HCT116 (cell line): ENCODE results near the gene KRTAP5-2. TPM values are rescaled to one million over a fixed set of nuclear protein-coding genes. Genes with fewer than 3 reads are reported as not detected.
A peak's percentile ranks its signal among the peaks of the same experiment; 100 is the strongest.

Source experiments
- ATAC-seq: fragments of 200-7000 bp; cut with Tn5 transposase; 2 replicates; pipeline ENCODE4 v1.9.1; 2020; ENCODE audit warnings: mild to moderate bottlenecking, moderate library complexity
- BruUV-seq: library from RNA; stranded (reverse); fragments of 400-500 nt; replicated peaks from 2 replicates; lab custom pipeline; 2021; lab: Mats Ljungman, UMichigan
- CTCF ChIA-PET: fragments of 300-600 bp; sonication (Branson Sonifier 250); formaldehyde crosslinking; loops from one replicate; lab custom pipeline; 2021; ENCODE audit warnings: antibody characterized with exemption; lab: Charles Lee
- POLR2A ChIA-PET: fragments of 300-600, 350-600 bp; sonication (Branson Sonifier 250); formaldehyde crosslinking; loops from one replicate; lab custom pipeline; 2021; ENCODE audit warnings: antibody characterized with exemption; lab: Charles Lee
- RAD21 ChIA-PET, 2 experiments: fragments of 300-600 bp; sonication (Branson Sonifier 250); formaldehyde crosslinking; loops; one replicate each; lab custom pipeline; 2023; ENCODE audit warnings: low total read pairs in 2 of 2; ENCODE audit not compliant: uncharacterized antibody in 2 of 2, unreplicated experiment in 2 of 2, low non-redundant PET in 1 of 2; lab: Charles Lee
- DNase-seq: peaks from one replicate; pipeline ENCODE4 v3.0.0-alpha.2; 2010; ENCODE audit warnings: low read depth, low spot score
- H2AFZ ChIP-seq: fragments of 200-600 bp; shearing (Covaris generic), sonication (generic); 2 replicates; pipeline ENCODE4 v1.6.1; 2017; ENCODE audit warnings: low read depth, mixed run types, mixed read lengths, antibody characterized with exemption, low read length; ENCODE audit not compliant: poor library complexity, severe bottlenecking
- H3K27ac ChIP-seq: 2 replicates; pipeline ENCODE4 v1.5.1; 2012; ENCODE audit warnings: low read depth, low read length
- H3K27me3 ChIP-seq: fragments of 200-600 bp; sonication (generic); 2 replicates; pipeline ENCODE4 v1.6.1; 2016; ENCODE audit warnings: mixed run types, low read length, mixed read lengths; ENCODE audit not compliant: insufficient read depth
- H3K36me3 ChIP-seq, 2 experiments: fragments of 200-500 bp in 1 of 2; fragments of 200-600 bp in 1 of 2; sonication (Bioruptor generic) in 1 of 2; sonication (generic) in 1 of 2; 2 replicates each; pipeline versions ENCODE4 v1.5.1 to v1.6.1; 2014 to 2016; ENCODE audit warnings: low read length in 2 of 2, inconsistent platforms in 1 of 2, mixed read lengths in 1 of 2, mixed run types in 1 of 2; ENCODE audit not compliant: insufficient read depth in 2 of 2, control insufficient read depth in 1 of 2
- H3K4me1 ChIP-seq, 2 experiments: fragments of 200-600 bp in 1 of 2; sonication (generic) in 1 of 2; 2 replicates each; pipeline versions ENCODE4 v1.5.1 to v1.6.1; 2012 to 2017; ENCODE audit warnings: low read length in 2 of 2, inconsistent platforms in 1 of 2, mild to moderate bottlenecking in 1 of 2, mixed read lengths in 1 of 2, mixed run types in 1 of 2, moderate library complexity in 1 of 2; ENCODE audit not compliant: insufficient read depth in 2 of 2, control insufficient read depth in 1 of 2
- H3K4me2 ChIP-seq: fragments of 200-600 bp; sonication (generic); 2 replicates; pipeline ENCODE4 v1.6.1; 2017; ENCODE audit warnings: mixed run types, low read length, mixed read lengths
- H3K4me3 ChIP-seq, 2 experiments: fragments of 200-600 bp in 1 of 2; sonication (generic) in 1 of 2; replicated peaks in 1 of 2; 2 replicates each; pipeline ENCODE4 v1.5.1; 2011 to 2016; ENCODE audit warnings: low read length in 2 of 2, control low read depth in 1 of 2, low read depth in 1 of 2, mild to moderate bottlenecking in 1 of 2, mixed read lengths in 1 of 2, mixed run types in 1 of 2
- H3K79me2 ChIP-seq: fragments of 200-600 bp; sonication (generic); 2 replicates; pipeline ENCODE4 v1.6.1; 2017; ENCODE audit warnings: mild to moderate bottlenecking, mixed run types, low read length, moderate library complexity, mixed read lengths; ENCODE audit not compliant: insufficient read depth
- H3K9ac ChIP-seq: fragments of 200-600 bp; sonication (generic); 2 replicates; pipeline ENCODE4 v1.6.1; 2016; ENCODE audit warnings: low read length, mixed read lengths
- H3K9me2 ChIP-seq: fragments of 200-600 bp; sonication (generic), shearing (Covaris generic); 2 replicates; pipeline ENCODE4 v1.6.1; 2017; ENCODE audit warnings: mixed run types, mild to moderate bottlenecking, moderate library complexity; ENCODE audit not compliant: insufficient read depth
- H3K9me3 ChIP-seq, 2 experiments: fragments of 200-500 bp in 1 of 2; fragments of 200-600 bp in 1 of 2; sonication (Bioruptor generic) in 1 of 2; sonication (generic) in 1 of 2; 2 replicates each; pipeline ENCODE4 v1.6.1; 2014 to 2017; ENCODE audit warnings: low read length in 2 of 2, mixed read lengths in 2 of 2, inconsistent platforms in 1 of 2, low read depth in 1 of 2, mild to moderate bottlenecking in 1 of 2, mixed run types in 1 of 2, moderate library complexity in 1 of 2; ENCODE audit not compliant: control insufficient read depth in 1 of 2, insufficient read depth in 1 of 2
- H4K20me1 ChIP-seq: fragments of 200-600 bp; sonication (generic), shearing (Covaris generic); 2 replicates; pipeline ENCODE4 v1.6.1; 2017; ENCODE audit warnings: mixed run types, mild to moderate bottlenecking, moderate library complexity; ENCODE audit not compliant: insufficient read depth
- CTCF ChIP-seq, 3 experiments: fragments of 200-600 bp in 1 of 3; sonication (generic) in 1 of 3; IDR thresholded peaks in 2 of 3; conservative IDR thresholded peaks in 1 of 3; 2 replicates each; pipeline ENCODE4 v1.5.1; 2012 to 2017; ENCODE audit warnings: low read depth in 2 of 3, low read length in 2 of 3, antibody characterized with exemption in 1 of 3, borderline replicate concordance in 1 of 3, control low read depth in 1 of 3, mild to moderate bottlenecking in 1 of 3, mixed read lengths in 1 of 3, mixed run types in 1 of 3, moderate library complexity in 1 of 3; ENCODE audit not compliant: insufficient read depth in 1 of 3
- ZFX ChIP-seq: fragments of 450-650 bp; IDR thresholded peaks from 2 replicates; pipeline ENCODE4 v1.6.1; 2017
- intact Hi-C: fragments of 100-400 bp; cut with micrococcal nuclease; formaldehyde crosslinking; loops from 2 replicates; pipeline ENCODE4 v1.10.0; 2022
- total RNA-seq: library from RNA; stranded (reverse); gene quantifications from one replicate; pipeline ENCODE4 v1.2.1, GENCODE V29; 2021; ENCODE audit not compliant: unreplicated experiment
- TF ChIP-seq, protein P1 (sequence below): IDR thresholded peaks from 2 replicates; pipeline ENCODE4 v1.6.1; 2012; ENCODE audit warnings: low read depth

The KRTAP5-2 gene
- total RNA-seq, 1 experiment from 2014 or later = not detected

DNA sequence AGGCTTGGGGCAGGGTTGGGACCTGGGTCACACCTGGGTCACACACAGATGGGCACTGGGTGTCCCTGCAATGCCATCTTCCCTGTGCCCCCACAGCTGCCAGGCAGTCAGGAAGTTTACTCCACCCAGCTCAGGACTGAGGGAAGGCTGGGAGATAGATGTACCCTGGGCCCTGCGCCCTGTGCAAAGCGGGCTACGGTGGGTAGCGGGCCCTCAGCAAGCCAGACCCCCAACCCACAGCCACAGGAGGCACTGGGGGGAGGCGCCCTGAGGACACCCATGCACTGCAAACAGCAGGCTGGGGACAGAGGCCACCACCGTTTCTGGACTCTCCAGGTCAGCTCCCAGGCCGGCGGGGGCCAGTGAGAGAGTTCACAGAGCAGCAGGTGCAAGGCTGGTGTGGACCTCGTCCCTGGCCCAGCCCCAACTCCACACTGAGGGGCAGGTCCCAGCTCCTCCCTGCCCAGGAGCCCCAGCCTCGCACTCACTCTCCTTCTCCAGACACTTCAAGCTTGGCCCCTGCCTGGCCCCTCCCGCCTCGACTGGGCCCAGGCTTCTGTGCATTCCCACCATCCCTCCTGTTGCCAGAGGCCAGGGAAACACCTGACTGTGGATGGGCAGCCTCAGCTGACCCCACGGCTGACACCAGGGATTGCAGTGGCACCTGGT, 30.9 kb downstream of the KRTAP5-2 start:
- ATAC-seq = no peak
- Histone ChIP-seq H3K79me2 (peaks cover 3% of the 10 kb centered on the region; the same call in 1 of the 2 replicates), H3K27me3 (no peaks in the 10 kb centered on the region), H4K20me1 (no peaks in the 10 kb centered on the region), H3K4me3 (no peak overlapping the region), H3K4me1 (peaks cover 2 to 8% of the 10 kb centered on the region in 2 experiments; a peak in 1 of 4 replicates)
- intact Hi-C loops = no loop called here
- CTCF ChIA-PET = interaction anchor here (1.4 kb wide), 1 partner anchor 21 kb away, joined by 4 read pairs; no protein-coding TSS in a partner anchor
- no peak for TF ChIP-seq ZFX
- TF ChIP-seq, all 23 proteins: peak for 0
- H3K9me2 ChIP-seq = no peaks in the 10 kb centered on the region
- H3K9ac ChIP-seq = no peak overlapping the region
- no peaks in the 10 kb centered on the region; a peak in 1 of 4 replicates for H3K36me3 ChIP-seq
- RAD21 ChIA-PET = no interaction called here
- BruUV-seq = no TSS peak
- H3K27ac ChIP-seq = no peak overlapping the region
- DNase-seq = no peak
- H3K4me2 ChIP-seq = no peak overlapping the region
- no peaks in the 10 kb centered on the region for H3K9me3 ChIP-seq
- POLR2A ChIA-PET = no interaction called here
- no peak overlapping the region for H2AFZ ChIP-seq

DNA sequence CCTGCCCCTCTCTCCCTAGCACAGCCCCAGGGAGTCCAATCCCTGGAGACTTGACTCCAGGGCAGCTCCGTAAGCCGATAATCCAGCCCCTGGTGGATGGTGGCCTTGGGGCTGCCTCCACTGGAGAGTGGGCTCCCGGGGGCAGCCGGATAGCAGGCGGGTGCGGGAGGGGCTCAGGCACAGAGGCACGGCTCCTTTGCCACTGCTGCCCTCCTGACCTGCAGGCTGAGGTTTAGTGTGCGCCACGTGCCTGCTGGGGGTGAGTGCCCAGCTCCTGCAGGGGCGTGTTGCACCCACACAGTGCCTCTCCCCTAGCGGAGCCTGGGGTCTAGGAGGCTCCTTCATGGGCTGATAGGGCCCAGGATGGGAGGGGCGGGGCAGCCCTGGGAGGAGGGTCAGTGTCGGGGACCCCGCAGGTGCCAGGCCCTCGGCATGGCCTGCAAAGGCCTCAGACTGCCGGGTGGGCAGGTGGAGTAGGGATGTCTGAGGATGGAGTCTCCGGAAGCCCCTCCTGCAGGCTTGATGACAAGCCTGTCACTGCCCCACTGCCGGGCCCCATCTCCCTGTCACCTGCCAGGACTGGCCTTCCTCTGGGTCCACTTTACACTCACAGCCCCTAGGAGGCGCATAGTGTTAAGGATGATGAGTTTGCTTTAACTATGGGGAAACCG, 31.6 kb downstream of the KRTAP5-2 start:
- ChIA-PET RAD21 (no interaction called here), CTCF (interaction anchor here (1.4 kb wide), 1 partner anchor 20 kb away, joined by 4 read pairs; no protein-coding TSS in a partner anchor), POLR2A (no interaction called here)
- peaks cover 3% of the 10 kb centered on the region; the same call in 1 of the 2 replicates for H3K79me2 ChIP-seq
- no peaks in the 10 kb centered on the region for H3K9me2 ChIP-seq
- no peaks in the 10 kb centered on the region for H3K27me3 ChIP-seq
- H3K9me3 ChIP-seq = no peaks in the 10 kb centered on the region
- no peaks in the 10 kb centered on the region for H4K20me1 ChIP-seq
- ATAC-seq (no peak), DNase-seq (no peak)
- TF ChIP-seq CTCF (IDR thresholded peaks at IDR 0.05 in 2 of 3, conservative IDR thresholded peaks at IDR 0.05 in 1 of 3; ENCODE audit: borderline replicate concordance in 1 of 3, insufficient read depth in 1 of 3, low read depth in 2 of 3, low read length in 2 of 3) = peak in 2 of 3 experiments; percentile 18 to 22; a peak in 2 of 6 replicates
- TF ChIP-seq, protein P1, sequence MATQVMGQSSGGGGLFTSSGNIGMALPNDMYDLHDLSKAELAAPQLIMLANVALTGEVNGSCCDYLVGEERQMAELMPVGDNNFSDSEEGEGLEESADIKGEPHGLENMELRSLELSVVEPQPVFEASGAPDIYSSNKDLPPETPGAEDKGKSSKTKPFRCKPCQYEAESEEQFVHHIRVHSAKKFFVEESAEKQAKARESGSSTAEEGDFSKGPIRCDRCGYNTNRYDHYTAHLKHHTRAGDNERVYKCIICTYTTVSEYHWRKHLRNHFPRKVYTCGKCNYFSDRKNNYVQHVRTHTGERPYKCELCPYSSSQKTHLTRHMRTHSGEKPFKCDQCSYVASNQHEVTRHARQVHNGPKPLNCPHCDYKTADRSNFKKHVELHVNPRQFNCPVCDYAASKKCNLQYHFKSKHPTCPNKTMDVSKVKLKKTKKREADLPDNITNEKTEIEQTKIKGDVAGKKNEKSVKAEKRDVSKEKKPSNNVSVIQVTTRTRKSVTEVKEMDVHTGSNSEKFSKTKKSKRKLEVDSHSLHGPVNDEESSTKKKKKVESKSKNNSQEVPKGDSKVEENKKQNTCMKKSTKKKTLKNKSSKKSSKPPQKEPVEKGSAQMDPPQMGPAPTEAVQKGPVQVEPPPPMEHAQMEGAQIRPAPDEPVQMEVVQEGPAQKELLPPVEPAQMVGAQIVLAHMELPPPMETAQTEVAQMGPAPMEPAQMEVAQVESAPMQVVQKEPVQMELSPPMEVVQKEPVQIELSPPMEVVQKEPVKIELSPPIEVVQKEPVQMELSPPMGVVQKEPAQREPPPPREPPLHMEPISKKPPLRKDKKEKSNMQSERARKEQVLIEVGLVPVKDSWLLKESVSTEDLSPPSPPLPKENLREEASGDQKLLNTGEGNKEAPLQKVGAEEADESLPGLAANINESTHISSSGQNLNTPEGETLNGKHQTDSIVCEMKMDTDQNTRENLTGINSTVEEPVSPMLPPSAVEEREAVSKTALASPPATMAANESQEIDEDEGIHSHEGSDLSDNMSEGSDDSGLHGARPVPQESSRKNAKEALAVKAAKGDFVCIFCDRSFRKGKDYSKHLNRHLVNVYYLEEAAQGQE = no peak
- H3K36me3 ChIP-seq = no peaks in the 10 kb centered on the region; a peak in 1 of 4 replicates
- no peak overlapping the region for H3K4me2 ChIP-seq
- H3K27ac ChIP-seq = no peak overlapping the region
- no peak overlapping the region for H3K9ac ChIP-seq
- no peak overlapping the region for H3K4me3 ChIP-seq
- H3K4me1 ChIP-seq = peaks cover 2 to 8% of the 10 kb centered on the region in 2 experiments; a peak in 1 of 4 replicates
- no TSS peak for BruUV-seq
- no peak overlapping the region for H2AFZ ChIP-seq
- intact Hi-C loops = no loop called here
